Spleen (tissue), 11 donors: ENCODE results near the gene OR8B8. TPM values are rescaled to one million over a fixed set of nuclear protein-coding genes. Genes with fewer than 3 reads are reported as not detected.

Experiments used
- DNase-seq: peaks from one replicate; pipeline ENCODE4 v3.0.0-alpha.2; 2020
- H3K27ac ChIP-seq, 8 donors: fragments of 200-600 bp; sonication (generic) in 7 of 8; 1 replicate in 4 of 8; 2 replicates in 4 of 8; pipeline versions ENCODE4 v1.5.0 to v1.8.0; 2016 to 2021; ENCODE audit warnings: inconsistent platforms in 4 of 8, mild to moderate bottlenecking in 4 of 8, moderate library complexity in 1 of 8
- H3K27me3 ChIP-seq, 7 donors: fragments of 200-600 bp; sonication (generic) in 6 of 7; replicated peaks in 1 of 7; 1 replicate in 4 of 7; 2 replicates in 3 of 7; pipeline versions ENCODE4 v1.5.0 to v1.8.0; 2016 to 2021; ENCODE audit warnings: inconsistent platforms in 3 of 7, mild to moderate bottlenecking in 1 of 7
- H3K36me3 ChIP-seq, 6 donors: fragments of 200-600 bp; sonication (generic) in 5 of 6; 1 replicate in 4 of 6; 2 replicates in 2 of 6; pipeline versions ENCODE4 v1.5.0 to v1.8.0; 2016 to 2021; ENCODE audit warnings: inconsistent platforms in 2 of 6
- H3K4me1 ChIP-seq, 6 donors: fragments of 200-600 bp; sonication (generic) in 5 of 6; 1 replicate in 3 of 6; 2 replicates in 3 of 6; pipeline versions ENCODE4 v1.5.0 to v1.8.0; 2016 to 2021; ENCODE audit warnings: inconsistent platforms in 3 of 6
- H3K4me3 ChIP-seq, 8 donors: fragments of 200-600 bp; sonication (generic) in 7 of 8; 1 replicate in 4 of 8; 2 replicates in 4 of 8; pipeline versions ENCODE4 v1.5.0 to v1.8.0; 2016 to 2021; ENCODE audit warnings: inconsistent platforms in 4 of 8, mild to moderate bottlenecking in 4 of 8, moderate library complexity in 2 of 8
- H3K9me3 ChIP-seq, 8 donors: fragments of 200-600 bp; sonication (generic) in 7 of 8; 1 replicate in 4 of 8; 2 replicates in 4 of 8; pipeline versions ENCODE4 v1.5.0 to v1.8.0; 2016 to 2021; ENCODE audit warnings: inconsistent platforms in 4 of 8
- CTCF ChIP-seq, 11 experiments: fragments of 200-600 bp in 7 of 11; fragments of 450-650 bp in 4 of 11; sonication (generic) in 4 of 11; IDR thresholded peaks in 8 of 11; conservative IDR thresholded peaks in 3 of 11; 1 replicate in 7 of 11; 2 replicates in 4 of 11; pipeline versions ENCODE4 v1.4.0 to v1.8.0; 2016 to 2021; ENCODE audit warnings: antibody characterized with exemption in 11 of 11, inconsistent platforms in 4 of 11, mild to moderate bottlenecking in 1 of 11
- POLR2A ChIP-seq, 3 donors: fragments of 450-650 bp; IDR thresholded peaks; one replicate each; pipeline ENCODE4 v1.5.1; 2017; ENCODE audit warnings: antibody characterized with exemption in 3 of 3, mild to moderate bottlenecking in 1 of 3
- POLR2AphosphoS5 ChIP-seq, 3 donors: sonication (generic); formaldehyde crosslinking; IDR thresholded peaks; one replicate each; pipeline ENCODE4 v1.5.1; 2017; ENCODE audit warnings: antibody characterized with exemption in 3 of 3
- WGBS, 5 donors: extraction: QIAGEN DNeasy Blood & Tissue Kit in 3 of 5; methylation state at CpG; one replicate each; pipeline versions ENCODE4 v1.1.5 to v1.1.7; 2013 to 2018; 5-methylcytosine and 5-hydroxymethylcytosine counted together
- intact Hi-C: fragments of 100-400 bp; cut with DNase I; formaldehyde crosslinking; loops from one replicate; pipeline ENCODE4 v1.15.0; 2023; ENCODE audit warnings: low total_unique reads
- polyA plus RNA-seq, 3 donors: library from polyadenylated mRNA; stranded (reverse); fragments of 200-250 nt; gene quantifications; one replicate each; pipeline ENCODE4 v1.2.1, GENCODE V29; 2013
- total RNA-seq, 7 donors: library from RNA; depleted of rRNA in 3 of 7; stranded (reverse); fragments of >200 nt in 3 of 7; fragmentation: NEBNext Ultra II Directional in 4 of 7; extraction: Animal tissue kit (Norgen Biotek cat#: 25700) in 4 of 7; gene quantifications; one replicate each; pipeline versions ENCODE4 v1.1.0 to v1.2.1, GENCODE V29; 2016 to 2021
- donor health status: healthy with polysubstance abuse.
- donor health status: DM: no; HTN: no; CAD: no; lungs with moderate emphysema.
- donor health status: DM: no; HTN: no; CAD: no.
- donor health status: Bipolar disorder and iron deficiency.
- donor health status: healthy.
- donor health status: DM: no; HTN: no; CAD: no.
- donor health status: DM: yes; HTN: yes; CAD: no.

The OR8B8 gene
- total and polyA plus RNA-seq, 10 donors = not detected

GRCh38 chr11:124474079-124474478 lies 28.6 kb upstream of the OR8B8 start:
- H3K9me3 ChIP-seq = no peaks in the 10 kb centered on the region
- intact Hi-C loops = no loop called here
- WGBS, 5 donors = 71 to 83% (median 76%) methylated on average over 1 of the region's 1 CpG
- no peak overlapping the region for H3K4me3 ChIP-seq
- H3K36me3 ChIP-seq = no peaks in the 10 kb centered on the region
- peaks cover 0 to 17% (median 0%) of the 10 kb centered on the region in 7 donors for H3K27me3 ChIP-seq
- no peaks in the 10 kb centered on the region for H3K4me1 ChIP-seq
- no peak for DNase-seq
- no peak for TF ChIP-seq CTCF (IDR thresholded peaks at IDR 0.05 in 8 of 11, conservative IDR thresholded peaks at IDR 0.05 in 3 of 11)
- no peak for TF ChIP-seq POLR2A (IDR thresholded peaks at IDR 0.05)
- no peak for TF ChIP-seq POLR2AphosphoS5 (IDR thresholded peaks at IDR 0.05)
- H3K27ac ChIP-seq = no peak overlapping the region

- Histone ChIP-seq H3K4me1 (no peaks in the 10 kb centered on the region), H3K4me3 (no peak overlapping the region), H3K27me3 (peaks cover 0 to 14% (median 0%) of the 10 kb centered on the region in 7 donors), H3K9me3 (no peaks in the 10 kb centered on the region), H3K36me3 (no peaks in the 10 kb centered on the region), H3K27ac (no peak overlapping the region)
- intact Hi-C loops = no loop called here
- WGBS, 5 donors = 12 to 58% (median 31%) methylated on average over 1 of the region's 1 CpG
- no peak for DNase-seq
- TF ChIP-seq CTCF (IDR thresholded peaks at IDR 0.05 in 8 of 11, conservative IDR thresholded peaks at IDR 0.05 in 3 of 11) (no peak), POLR2AphosphoS5 (IDR thresholded peaks at IDR 0.05) (no peak), POLR2A (IDR thresholded peaks at IDR 0.05) (no peak)
Measured at GRCh38 chr11:124473476-124473875, 28.0 kb upstream of the OR8B8 start.

GRCh38 chr11:124470561-124471227 lies 25.2 kb upstream of the OR8B8 start:
- H3K9me3 ChIP-seq = no peaks in the 10 kb centered on the region
- H3K4me1 ChIP-seq = no peaks in the 10 kb centered on the region
- peaks cover 0 to 6% (median 0%) of the 10 kb centered on the region in 7 donors for H3K27me3 ChIP-seq
- no peak for DNase-seq
- intact Hi-C loops = no loop called here
- no peaks in the 10 kb centered on the region for H3K36me3 ChIP-seq
- no peak overlapping the region for H3K27ac ChIP-seq
- no peak for TF ChIP-seq POLR2AphosphoS5 (IDR thresholded peaks at IDR 0.05)
- no peak for TF ChIP-seq CTCF (IDR thresholded peaks at IDR 0.05 in 8 of 11, conservative IDR thresholded peaks at IDR 0.05 in 3 of 11)
- TF ChIP-seq POLR2A (IDR thresholded peaks at IDR 0.05) = no peak
- 63 to 81% (median 77%) methylated on average over 11 of the region's 11 CpGs for WGBS, 5 donors
- H3K4me3 ChIP-seq = no peak overlapping the region

- H3K27me3 ChIP-seq = peaks cover 0 to 20% (median 0%) of the 10 kb centered on the region in 7 donors
- no peaks in the 10 kb centered on the region for H3K9me3 ChIP-seq
- TF ChIP-seq CTCF (IDR thresholded peaks at IDR 0.05 in 8 of 11, conservative IDR thresholded peaks at IDR 0.05 in 3 of 11) (no peak), POLR2A (IDR thresholded peaks at IDR 0.05) (no peak)
- no peaks in the 10 kb centered on the region for H3K4me1 ChIP-seq
- no peak overlapping the region for H3K27ac ChIP-seq
- intact Hi-C loops = no loop called here
- WGBS, 5 donors = 78 to 89% (median 80%) methylated on average over 8 of the region's 8 CpGs
- DNase-seq = no peak
- no peaks in the 10 kb centered on the region for H3K36me3 ChIP-seq
- H3K4me3 ChIP-seq = no peak overlapping the region
Measured at GRCh38 chr11:124467381-124467927, 22.0 kb upstream of the OR8B8 start.
